GM12872 (cell line): ENCODE measurements around the gene CLEC4G.

Experiments
- CTCF ChIP-seq: IDR thresholded peaks from 3 replicates; pipeline ENCODE4 v1.5.1; 2011; ENCODE audit warnings: low read depth, mild to moderate bottlenecking, low read length, moderate library complexity; ENCODE audit not compliant: insufficient read depth

The CLEC4G gene

GRCh38 chr19:7704280-7705060, 27.4 kb downstream of the CLEC4G start:
- no peak for TF ChIP-seq CTCF

GRCh38 chr19:7703332-7703731, 28.6 kb downstream of the CLEC4G start:
- TF ChIP-seq CTCF = no peak

- 0 out of 3 replicates have a peak, but pooled peaks have one; percentile 7 for TF ChIP-seq CTCF
These were observed 30.1 kb downstream of the CLEC4G start, which contains the start of gene FCER2 for GRCh38 chr19:7701654-7702457. TSS of gene FCER2 (minus strand) at chr19:7702131. CDS start at chr19:7699760, 2,371 bp downstream.

- no peak for TF ChIP-seq CTCF
These were observed 30.8 kb downstream of the CLEC4G start for GRCh38 chr19:7701049-7701653.

- TF ChIP-seq CTCF = no peak
These were observed 32.2 kb downstream of the CLEC4G start for GRCh38 chr19:7699417-7700401.

GRCh38 chr19:7699003-7699402, 32.9 kb downstream of the CLEC4G start:
- no peak for TF ChIP-seq CTCF

GRCh38 chr19:7698583-7698982, 33.3 kb downstream of the CLEC4G start:
- TF ChIP-seq CTCF = no peak
